ENCODE measurements around the gene RGS6.

- TF ChIP-seq CTCF (IDR thresholded peaks at IDR 0.05; ENCODE audit: low read depth, low read length, poor library complexity, severe bottlenecking) (peak; percentile 31), EZH2phosphoT487 (IDR thresholded peaks at IDR 0.05; ENCODE audit: borderline replicate concordance, low read length) (no peak)
Observed at GRCh38 chr14:72448212-72448611, 516.0 kb downstream of the RGS6 start.

Measured in DOHH2 (cell line).